ENCODE measurements around the gene KHDRBS2.

The KHDRBS2 gene

DNA sequence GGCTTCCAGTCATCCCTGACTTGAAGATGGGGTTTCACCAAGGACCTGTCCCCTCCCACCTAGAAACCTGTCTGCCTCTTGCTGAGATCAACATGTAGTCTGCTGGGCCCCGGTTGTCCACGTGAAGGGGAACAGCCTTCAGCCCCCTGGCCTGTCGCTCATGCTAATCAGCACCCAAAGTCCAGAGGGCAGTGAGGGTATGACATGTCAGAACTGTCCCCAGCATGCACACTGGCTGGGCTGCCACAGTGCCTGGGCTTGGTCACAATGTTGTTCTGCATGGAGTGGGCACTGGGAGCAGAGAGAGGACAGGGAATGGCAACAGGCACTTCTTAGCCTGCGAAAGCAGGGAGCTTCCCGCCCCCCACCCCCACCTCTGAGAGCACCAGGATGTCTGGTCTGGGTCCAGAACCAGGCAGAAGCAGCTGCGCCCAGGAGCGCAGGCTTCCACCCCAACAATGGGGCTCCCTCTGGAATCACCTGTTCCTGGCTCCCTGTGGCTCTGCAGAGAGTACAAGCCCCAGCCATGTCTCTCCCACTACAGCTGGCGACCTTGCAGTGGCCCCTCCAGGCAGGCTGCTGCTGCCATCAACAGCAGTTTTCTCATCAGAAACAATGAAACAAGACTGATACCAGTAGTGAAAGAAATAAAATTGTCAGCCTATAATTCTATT, 182.7 kb downstream of the KHDRBS2 start:
- H3K4me1 ChIP-seq (ENCODE audit: control insufficient read depth, insufficient read depth, low read length) = no peaks in the 10 kb centered on the region
- no peaks in the 10 kb centered on the region for H3K36me3 ChIP-seq (ENCODE audit: control insufficient read depth, insufficient read depth, low read length)
- H3K9me3 ChIP-seq (ENCODE audit: control insufficient read depth, insufficient read depth, low read length) = peaks cover 5% of the 10 kb centered on the region; the same call in 1 of the 2 replicates
- H3K9ac ChIP-seq (ENCODE audit: low read depth, low read length) = no peak overlapping the region
- H3K4me3 ChIP-seq (ENCODE audit: low read depth, low read length) = no peak overlapping the region
- H3K27me3 ChIP-seq (ENCODE audit: control insufficient read depth, insufficient read depth, low read length) = no peaks in the 10 kb centered on the region
- H3K27ac ChIP-seq (ENCODE audit: low read depth, low read length) = no peak overlapping the region

DNA sequence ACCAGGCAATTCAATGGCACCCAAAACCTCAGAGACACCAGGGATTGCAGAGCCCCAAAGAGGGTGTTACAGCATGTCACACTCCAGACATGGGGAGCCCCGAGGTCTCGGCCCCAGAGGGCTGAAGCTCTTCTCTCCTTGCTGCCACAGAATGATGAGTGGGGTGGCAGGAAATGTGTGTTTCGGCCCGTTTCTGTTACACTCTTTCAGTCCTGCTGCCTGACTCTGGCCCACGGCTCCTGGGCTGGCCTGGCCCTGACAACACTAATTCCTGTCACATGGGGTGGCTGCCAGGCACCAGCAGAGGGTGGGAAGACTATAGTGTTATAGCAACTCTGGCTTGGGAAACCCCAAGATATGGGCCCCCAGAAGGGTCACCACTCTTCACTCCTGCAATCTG, 183.6 kb downstream of the KHDRBS2 start:
- Histone ChIP-seq H3K27ac (ENCODE audit: low read depth, low read length) (no peak overlapping the region), H3K9me3 (ENCODE audit: control insufficient read depth, insufficient read depth, low read length) (peaks cover 5% of the 10 kb centered on the region; the same call in 1 of the 2 replicates), H3K9ac (ENCODE audit: low read depth, low read length) (no peak overlapping the region), H3K27me3 (ENCODE audit: control insufficient read depth, insufficient read depth, low read length) (no peaks in the 10 kb centered on the region), H3K36me3 (ENCODE audit: control insufficient read depth, insufficient read depth, low read length) (no peaks in the 10 kb centered on the region), H3K4me1 (ENCODE audit: control insufficient read depth, insufficient read depth, low read length) (no peaks in the 10 kb centered on the region), H3K4me3 (ENCODE audit: low read depth, low read length) (no peak overlapping the region)

DNA sequence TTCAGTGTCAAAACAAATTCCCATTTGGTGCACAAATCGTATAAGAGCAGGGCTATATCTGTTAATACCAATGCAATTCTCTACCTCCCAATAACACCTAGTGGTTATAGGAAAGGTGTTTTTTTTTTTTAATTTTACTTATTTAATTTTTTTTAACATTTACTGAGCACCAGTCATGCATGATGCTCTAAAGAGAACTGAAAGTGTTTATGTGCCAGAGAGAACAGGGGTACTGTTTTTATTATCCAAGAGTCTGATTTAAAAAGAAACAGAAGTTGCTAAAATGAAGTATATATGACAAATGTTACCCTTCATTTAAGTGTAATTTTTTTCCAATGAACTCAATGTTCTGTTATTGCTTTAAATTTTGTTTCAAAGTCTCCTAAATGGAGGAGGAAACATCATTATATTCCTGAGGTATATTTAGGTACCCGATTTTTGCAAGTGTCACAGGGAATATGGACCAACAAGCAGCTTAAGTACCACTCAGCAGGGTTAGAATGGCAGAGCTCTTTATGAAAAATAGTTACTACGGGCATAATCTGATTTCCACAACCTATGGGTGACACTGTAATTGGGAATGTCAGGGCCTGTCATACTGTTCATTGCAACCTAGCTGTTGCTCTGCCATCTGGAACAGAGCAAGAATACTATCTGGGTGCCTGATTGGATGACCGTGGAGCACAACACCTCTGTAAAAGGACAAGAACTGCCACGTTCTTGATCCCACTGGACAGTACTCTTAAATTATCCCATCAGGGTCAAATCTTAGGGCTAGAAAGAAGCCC, 195.4 kb downstream of the KHDRBS2 start:
- Histone ChIP-seq H3K4me3 (ENCODE audit: low read depth, low read length) (no peak overlapping the region), H3K27me3 (ENCODE audit: control insufficient read depth, insufficient read depth, low read length) (no peaks in the 10 kb centered on the region), H3K36me3 (ENCODE audit: control insufficient read depth, insufficient read depth, low read length) (no peaks in the 10 kb centered on the region), H3K27ac (ENCODE audit: low read depth, low read length) (no peak overlapping the region), H3K9me3 (ENCODE audit: control insufficient read depth, insufficient read depth, low read length) (no peaks in the 10 kb centered on the region), H3K4me1 (ENCODE audit: control insufficient read depth, insufficient read depth, low read length) (no peaks in the 10 kb centered on the region), H3K9ac (ENCODE audit: low read depth, low read length) (no peak overlapping the region)

DNA sequence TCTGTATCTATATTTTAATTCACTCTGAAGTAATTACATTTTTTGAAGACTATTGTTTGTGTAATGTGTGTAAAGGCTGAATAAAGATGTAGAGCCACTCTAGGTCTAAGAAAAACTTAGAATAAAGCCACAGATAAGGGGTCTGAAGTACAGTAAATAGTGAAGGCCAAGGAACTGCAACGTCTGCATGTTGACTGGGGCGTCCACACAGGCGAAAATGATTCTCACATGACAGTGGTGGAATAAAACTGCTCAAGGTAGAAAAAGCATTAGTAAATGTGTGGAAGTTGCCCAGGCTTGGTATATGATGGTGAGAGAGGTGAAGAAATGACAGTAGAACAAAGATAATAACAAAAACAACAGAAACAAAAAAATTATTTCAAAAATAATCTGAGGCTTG, 196.2 kb downstream of the KHDRBS2 start:
- H3K9ac ChIP-seq (ENCODE audit: low read depth, low read length) = no peak overlapping the region
- H3K36me3 ChIP-seq (ENCODE audit: control insufficient read depth, insufficient read depth, low read length) = no peaks in the 10 kb centered on the region
- no peaks in the 10 kb centered on the region for H3K9me3 ChIP-seq (ENCODE audit: control insufficient read depth, insufficient read depth, low read length)
- H3K4me3 ChIP-seq (ENCODE audit: low read depth, low read length) = no peak overlapping the region
- H3K27me3 ChIP-seq (ENCODE audit: control insufficient read depth, insufficient read depth, low read length) = no peaks in the 10 kb centered on the region
- H3K4me1 ChIP-seq (ENCODE audit: control insufficient read depth, insufficient read depth, low read length) = no peaks in the 10 kb centered on the region
- H3K27ac ChIP-seq (ENCODE audit: low read depth, low read length) = no peak overlapping the region

DNA sequence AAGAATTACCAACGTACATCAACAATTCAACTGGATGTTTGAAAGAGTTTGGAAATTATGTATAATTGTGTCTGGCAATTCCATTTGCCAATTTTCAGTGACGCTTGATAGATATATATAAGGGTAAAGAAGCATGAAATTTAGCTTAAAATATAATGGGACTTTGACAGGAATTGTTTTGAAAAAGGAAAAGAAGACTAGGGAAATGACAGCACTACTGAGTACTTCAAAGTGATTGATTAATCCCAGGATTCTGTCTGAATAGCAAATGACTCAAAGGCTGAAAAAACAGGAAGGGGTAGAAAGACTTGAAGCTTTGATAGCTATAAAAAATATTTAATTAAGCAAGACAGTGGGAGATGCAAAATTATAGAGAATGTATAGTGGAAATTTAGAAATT, 200.0 kb downstream of the KHDRBS2 start:
- H3K36me3 ChIP-seq (ENCODE audit: control insufficient read depth, insufficient read depth, low read length) = no peaks in the 10 kb centered on the region
- H3K27ac ChIP-seq (ENCODE audit: low read depth, low read length) = no peak overlapping the region
- no peak overlapping the region for H3K9ac ChIP-seq (ENCODE audit: low read depth, low read length)
- no peaks in the 10 kb centered on the region for H3K9me3 ChIP-seq (ENCODE audit: control insufficient read depth, insufficient read depth, low read length)
- no peaks in the 10 kb centered on the region for H3K27me3 ChIP-seq (ENCODE audit: control insufficient read depth, insufficient read depth, low read length)
- no peak overlapping the region for H3K4me3 ChIP-seq (ENCODE audit: low read depth, low read length)
- no peaks in the 10 kb centered on the region for H3K4me1 ChIP-seq (ENCODE audit: control insufficient read depth, insufficient read depth, low read length)

DNA sequence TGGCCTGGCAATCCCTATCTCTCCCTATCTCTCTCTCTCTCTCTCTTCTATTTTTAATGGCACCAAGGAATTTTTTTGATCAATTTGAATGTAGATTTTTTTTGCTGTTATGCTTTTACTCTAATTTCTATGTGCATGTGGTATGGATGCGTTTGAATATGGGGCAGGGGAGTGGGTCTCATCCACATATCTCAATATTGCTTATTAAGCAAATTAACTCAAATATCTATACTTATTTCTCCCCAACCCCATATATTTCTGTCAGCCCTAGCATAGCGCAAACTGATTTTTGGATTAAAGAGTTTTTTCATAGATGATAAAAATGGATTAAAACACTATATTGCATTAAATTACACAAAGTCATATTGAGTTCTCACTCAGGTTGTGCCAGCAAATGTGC, 210.2 kb downstream of the KHDRBS2 start:
- no peaks in the 10 kb centered on the region for H3K9me3 ChIP-seq (ENCODE audit: control insufficient read depth, insufficient read depth, low read length)
- H3K27me3 ChIP-seq (ENCODE audit: control insufficient read depth, insufficient read depth, low read length) = no peaks in the 10 kb centered on the region
- H3K36me3 ChIP-seq (ENCODE audit: control insufficient read depth, insufficient read depth, low read length) = no peaks in the 10 kb centered on the region
- H3K4me1 ChIP-seq (ENCODE audit: control insufficient read depth, insufficient read depth, low read length) = no peaks in the 10 kb centered on the region
- no peak overlapping the region for H3K27ac ChIP-seq (ENCODE audit: low read depth, low read length)
- no peak overlapping the region for H3K4me3 ChIP-seq (ENCODE audit: low read depth, low read length)
- H3K9ac ChIP-seq (ENCODE audit: low read depth, low read length) = no peak overlapping the region

DNA sequence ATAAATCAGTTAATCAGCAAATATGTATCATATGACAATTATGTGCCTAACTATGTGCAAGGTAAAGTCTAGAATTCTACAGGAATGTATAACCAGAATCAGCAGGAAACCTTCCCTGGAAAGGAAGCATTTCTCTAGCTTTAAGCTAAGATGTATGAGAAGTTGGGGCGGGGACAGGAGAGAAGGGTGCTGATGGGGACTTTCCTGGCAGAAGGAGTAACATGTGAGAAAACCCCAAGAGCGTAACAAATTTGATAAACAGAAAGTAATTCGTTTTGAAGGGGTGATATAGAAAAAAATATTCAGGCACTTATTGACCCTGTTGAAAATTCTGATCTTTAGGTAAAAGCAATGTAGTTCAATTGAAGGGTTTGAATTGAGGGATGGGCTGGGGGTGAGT, 226.1 kb downstream of the KHDRBS2 start:
- Histone ChIP-seq H3K27me3 (ENCODE audit: control insufficient read depth, insufficient read depth, low read length) (no peaks in the 10 kb centered on the region), H3K9me3 (ENCODE audit: control insufficient read depth, insufficient read depth, low read length) (no peaks in the 10 kb centered on the region), H3K27ac (ENCODE audit: low read depth, low read length) (no peak overlapping the region), H3K4me3 (ENCODE audit: low read depth, low read length) (no peak overlapping the region), H3K4me1 (ENCODE audit: control insufficient read depth, insufficient read depth, low read length) (no peaks in the 10 kb centered on the region), H3K9ac (ENCODE audit: low read depth, low read length) (no peak overlapping the region), H3K36me3 (ENCODE audit: control insufficient read depth, insufficient read depth, low read length) (no peaks in the 10 kb centered on the region)

DNA sequence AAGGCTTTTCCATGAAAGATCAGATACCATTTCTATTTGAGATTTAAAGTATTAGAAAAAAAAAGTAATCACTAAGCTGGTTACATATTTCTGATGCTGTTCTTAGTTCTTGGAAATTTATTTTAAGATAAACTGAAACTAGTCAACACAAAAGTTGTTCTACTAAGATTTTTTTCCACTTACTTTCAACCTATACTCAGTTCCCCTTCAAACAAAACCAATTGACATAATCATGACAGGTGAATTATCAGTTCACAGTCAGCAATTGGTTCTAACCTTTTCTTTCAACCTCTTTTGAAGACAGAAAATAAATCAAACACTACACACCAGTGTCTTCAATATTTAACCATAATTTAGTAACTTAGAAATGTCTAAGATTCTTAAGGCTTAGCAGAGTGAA, 228.7 kb downstream of the KHDRBS2 start:
- Histone ChIP-seq H3K36me3 (ENCODE audit: control insufficient read depth, insufficient read depth, low read length) (no peaks in the 10 kb centered on the region), H3K27ac (ENCODE audit: low read depth, low read length) (no peak overlapping the region), H3K27me3 (ENCODE audit: control insufficient read depth, insufficient read depth, low read length) (no peaks in the 10 kb centered on the region), H3K4me3 (ENCODE audit: low read depth, low read length) (no peak overlapping the region), H3K9ac (ENCODE audit: low read depth, low read length) (no peak overlapping the region), H3K4me1 (ENCODE audit: control insufficient read depth, insufficient read depth, low read length) (no peaks in the 10 kb centered on the region), H3K9me3 (ENCODE audit: control insufficient read depth, insufficient read depth, low read length) (no peaks in the 10 kb centered on the region)

DNA sequence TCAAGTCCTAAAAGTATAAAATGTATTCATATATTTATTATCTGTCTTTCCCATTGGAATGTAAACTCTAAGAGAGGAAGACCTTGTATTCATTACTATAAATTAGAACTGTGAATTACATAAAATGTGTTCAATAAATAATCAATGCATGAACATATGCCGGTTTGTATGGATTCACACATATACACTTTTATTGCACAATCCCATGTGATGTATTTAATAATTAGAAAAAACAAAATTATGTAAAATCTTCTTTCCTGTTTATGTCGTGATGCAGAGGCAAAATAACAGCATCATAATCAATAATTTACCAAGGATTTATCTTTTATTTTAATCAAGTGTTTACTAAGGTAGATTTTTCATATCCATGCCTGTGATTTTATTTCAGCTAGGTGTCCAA, 240.5 kb downstream of the KHDRBS2 start:
- no peaks in the 10 kb centered on the region for H3K27me3 ChIP-seq (ENCODE audit: control insufficient read depth, insufficient read depth, low read length)
- no peak overlapping the region for H3K4me3 ChIP-seq (ENCODE audit: low read depth, low read length)
- no peaks in the 10 kb centered on the region for H3K36me3 ChIP-seq (ENCODE audit: control insufficient read depth, insufficient read depth, low read length)
- no peak overlapping the region for H3K9ac ChIP-seq (ENCODE audit: low read depth, low read length)
- H3K27ac ChIP-seq (ENCODE audit: low read depth, low read length) = no peak overlapping the region
- no peaks in the 10 kb centered on the region for H3K4me1 ChIP-seq (ENCODE audit: control insufficient read depth, insufficient read depth, low read length)
- H3K9me3 ChIP-seq (ENCODE audit: control insufficient read depth, insufficient read depth, low read length) = no peaks in the 10 kb centered on the region

DNA sequence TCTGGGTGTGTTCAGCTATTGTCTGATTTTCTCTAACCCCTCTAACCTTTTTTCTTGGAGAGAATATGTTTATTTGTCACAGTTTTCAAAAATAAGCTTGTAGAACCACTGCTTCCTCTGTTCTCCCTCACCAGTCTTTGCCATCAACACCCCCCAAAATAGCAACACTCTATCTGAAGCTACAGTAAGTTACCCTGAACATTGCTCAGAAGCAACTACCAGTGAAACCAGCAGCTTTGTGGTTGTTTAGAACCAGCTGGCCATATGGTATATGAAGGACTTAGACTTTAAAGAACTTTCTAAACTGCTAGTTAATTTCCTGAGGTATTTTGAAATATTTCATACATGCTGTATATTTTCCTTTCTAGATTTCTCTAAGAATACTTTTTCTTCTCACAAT, 242.9 kb downstream of the KHDRBS2 start:
- H3K4me3 ChIP-seq (ENCODE audit: low read depth, low read length) = no peak overlapping the region
- no peak overlapping the region for H3K9ac ChIP-seq (ENCODE audit: low read depth, low read length)
- no peaks in the 10 kb centered on the region for H3K36me3 ChIP-seq (ENCODE audit: control insufficient read depth, insufficient read depth, low read length)
- no peaks in the 10 kb centered on the region for H3K9me3 ChIP-seq (ENCODE audit: control insufficient read depth, insufficient read depth, low read length)
- peaks cover 11% of the 10 kb centered on the region for H3K4me1 ChIP-seq (ENCODE audit: control insufficient read depth, insufficient read depth, low read length)
- no peaks in the 10 kb centered on the region for H3K27me3 ChIP-seq (ENCODE audit: control insufficient read depth, insufficient read depth, low read length)
- no peak overlapping the region for H3K27ac ChIP-seq (ENCODE audit: low read depth, low read length)

DNA sequence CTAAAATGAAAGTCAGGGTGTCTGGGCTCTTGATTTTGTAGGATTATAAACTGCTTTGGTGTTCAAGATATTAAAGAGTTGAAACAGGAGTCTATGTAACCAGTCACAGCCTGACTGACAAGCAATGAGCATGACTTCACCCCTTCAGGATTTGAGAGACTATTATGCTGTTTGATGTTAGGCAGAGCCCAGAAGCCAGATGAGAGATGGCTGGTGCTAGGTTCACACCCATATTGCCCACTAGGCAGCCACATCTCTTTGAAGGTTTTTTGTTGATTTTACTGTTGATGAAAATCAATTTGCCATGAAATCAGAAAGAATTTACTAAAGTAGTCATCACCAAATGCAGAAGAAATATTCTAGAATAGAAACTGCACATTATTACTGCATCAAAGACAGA, 243.6 kb downstream of the KHDRBS2 start:
- peaks cover 17% of the 10 kb centered on the region for H3K4me1 ChIP-seq (ENCODE audit: control insufficient read depth, insufficient read depth, low read length)
- no peak overlapping the region for H3K4me3 ChIP-seq (ENCODE audit: low read depth, low read length)
- no peaks in the 10 kb centered on the region for H3K36me3 ChIP-seq (ENCODE audit: control insufficient read depth, insufficient read depth, low read length)
- no peaks in the 10 kb centered on the region for H3K27me3 ChIP-seq (ENCODE audit: control insufficient read depth, insufficient read depth, low read length)
- no peaks in the 10 kb centered on the region for H3K9me3 ChIP-seq (ENCODE audit: control insufficient read depth, insufficient read depth, low read length)
- H3K27ac ChIP-seq (ENCODE audit: low read depth, low read length) = no peak overlapping the region
- H3K9ac ChIP-seq (ENCODE audit: low read depth, low read length) = no peak overlapping the region
